ENCODE data around the gene ASS1.
A peak's percentile ranks its signal among the peaks of the same experiment; 100 is the strongest.

ASS1 gene

DNA sequence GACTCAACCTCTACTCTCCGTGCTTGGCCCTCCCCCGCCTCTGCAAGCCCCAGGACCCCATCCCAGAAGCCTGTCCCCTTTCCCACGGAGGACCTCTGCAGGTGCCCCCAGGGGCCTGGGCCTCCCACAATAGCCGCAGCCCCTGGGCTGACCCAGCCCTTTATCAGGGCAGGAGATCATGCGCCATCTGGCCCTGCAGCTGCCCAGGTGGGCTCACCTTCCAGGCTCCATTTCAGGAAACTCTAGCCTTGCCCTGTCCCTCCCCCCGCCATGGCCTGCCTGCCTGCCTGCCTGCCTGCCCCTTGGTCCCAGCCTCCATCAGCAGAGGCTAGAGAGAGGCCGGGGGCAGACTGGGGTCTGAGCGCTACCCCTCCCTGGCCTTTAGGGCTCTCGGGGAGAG is 48.7 kb downstream of the ASS1 start:
- Histone ChIP-seq H3K9me3 (ENCODE audit: control insufficient read depth, insufficient read depth, low read depth, low read length) (no peaks in the 10 kb centered on the region), H3K27ac (ENCODE audit: extremely low read depth, low read depth, low read length) (no peak overlapping the region), H3K36me3 (ENCODE audit: control insufficient read depth in 2 of 2, insufficient read depth in 1 of 2, low read length in 2 of 2) (peaks cover 0 to 36% of the 10 kb centered on the region in 2 experiments; a peak in 1 of 3 replicates), H3K4me3 (ENCODE audit: low read depth, low read length) (no peak overlapping the region), H3K4me1 (ENCODE audit: control insufficient read depth, insufficient read depth, low read length) (no peaks in the 10 kb centered on the region)
- TF ChIP-seq ZBTB7A (tag by site-specific recombination; IDR thresholded peaks at IDR 0.05; ENCODE audit: low read depth) (no peak), ZNF394 (tag by site-specific recombination; IDR thresholded peaks at IDR 0.05; ENCODE audit: borderline replicate concordance) (no peak), ZNF169 (tag by site-specific recombination; IDR thresholded peaks at IDR 0.05) (no peak), ZNF555 (tag by site-specific recombination; conservative IDR thresholded peaks at IDR 0.05) (no peak), ZNF202 (tag by site-specific recombination; IDR thresholded peaks at IDR 0.05; ENCODE audit: borderline replicate concordance) (no peak), ZNF677 (tag by site-specific recombination; IDR thresholded peaks at IDR 0.05) (no peak)
- TF ChIP-seq, protein P1, sequence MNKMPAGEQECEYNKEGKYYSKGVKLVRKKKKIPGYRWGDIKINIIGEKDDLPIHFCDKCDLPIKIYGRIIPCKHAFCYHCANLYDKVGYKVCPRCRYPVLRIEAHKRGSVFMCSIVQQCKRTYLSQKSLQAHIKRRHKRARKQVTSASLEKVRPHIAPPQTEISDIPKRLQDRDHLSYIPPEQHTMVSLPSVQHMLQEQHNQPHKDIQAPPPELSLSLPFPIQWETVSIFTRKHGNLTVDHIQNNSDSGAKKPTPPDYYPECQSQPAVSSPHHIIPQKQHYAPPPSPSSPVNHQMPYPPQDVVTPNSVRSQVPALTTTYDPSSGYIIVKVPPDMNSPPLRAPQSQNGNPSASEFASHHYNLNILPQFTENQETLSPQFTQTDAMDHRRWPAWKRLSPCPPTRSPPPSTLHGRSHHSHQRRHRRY (tag by site-specific recombination; IDR thresholded peaks at IDR 0.05): no peak
- TF ChIP-seq, protein P2, sequence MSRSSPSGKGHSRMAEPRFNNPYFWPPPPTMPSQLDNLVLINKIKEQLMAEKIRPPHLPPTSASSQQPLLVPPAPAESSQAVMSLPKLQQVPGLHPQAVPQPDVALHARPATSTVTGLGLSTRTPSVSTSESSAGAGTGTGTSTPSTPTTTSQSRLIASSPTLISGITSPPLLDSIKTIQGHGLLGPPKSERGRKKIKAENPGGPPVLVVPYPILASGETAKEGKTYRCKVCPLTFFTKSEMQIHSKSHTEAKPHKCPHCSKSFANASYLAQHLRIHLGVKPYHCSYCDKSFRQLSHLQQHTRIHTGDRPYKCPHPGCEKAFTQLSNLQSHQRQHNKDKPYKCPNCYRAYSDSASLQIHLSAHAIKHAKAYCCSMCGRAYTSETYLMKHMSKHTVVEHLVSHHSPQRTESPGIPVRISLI (tag by site-specific recombination; IDR thresholded peaks at IDR 0.05): no peak
- CTCF ChIA-PET: interaction anchor here (0.9 kb wide), 1 partner anchor 191 kb away, joined by 3 read pairs; no protein-coding TSS in a partner anchor
- POLR2A ChIA-PET: no interaction called here

DNA sequence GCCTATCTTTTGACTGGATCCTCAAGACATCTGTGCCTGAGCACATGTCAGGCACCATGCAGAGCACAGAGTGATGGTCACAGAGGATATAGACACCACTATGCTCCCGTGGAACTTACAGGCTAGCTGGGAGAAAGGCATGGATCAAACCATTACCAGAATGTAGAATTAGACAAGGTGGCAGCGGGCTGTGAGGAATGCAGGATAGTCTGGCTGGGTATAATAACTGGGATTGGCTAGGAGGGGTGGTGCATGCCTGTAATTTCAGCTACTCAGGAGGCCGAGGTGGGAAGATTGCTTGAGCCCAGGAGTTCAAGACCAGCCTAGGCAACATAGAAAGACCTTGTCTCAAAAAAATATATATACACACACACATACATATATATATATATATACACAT is 50.3 kb downstream of the ASS1 start:
- H3K4me3 ChIP-seq (ENCODE audit: low read depth, low read length): no peak overlapping the region
- CTCF ChIA-PET: interaction anchor here (0.6 to 0.7 kb wide), 2 partner anchors 10 to 168 kb away, joined by 4 to 5 read pairs; no protein-coding TSS in a partner anchor

DNA sequence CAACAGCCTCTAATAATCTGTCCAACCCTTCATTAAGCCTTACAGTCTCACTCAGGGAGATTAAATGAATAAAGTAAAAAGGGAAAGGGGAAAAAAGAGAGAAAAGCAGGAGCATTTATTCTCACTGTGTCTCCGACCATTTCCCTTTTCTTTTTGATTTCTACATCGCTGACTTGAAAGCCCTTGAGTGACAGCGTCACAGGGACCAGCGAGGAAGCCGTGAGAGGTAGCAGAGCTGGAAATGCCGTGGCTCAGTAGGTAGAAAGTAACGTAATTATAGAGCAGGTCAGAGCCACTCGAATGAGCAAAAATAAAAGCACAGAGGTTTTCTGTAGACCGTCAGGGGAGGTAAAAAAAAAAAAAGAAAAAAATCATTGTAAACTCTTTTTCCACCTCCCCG is 52.4 kb downstream of the ASS1 start:
- H3K4me3 ChIP-seq (ENCODE audit: low read depth, low read length): no peak overlapping the region
- TF ChIP-seq PRDM1 (tag by site-specific recombination; IDR thresholded peaks at IDR 0.05): 0 out of 2 replicates have a peak, but pooled peaks have one; percentile 31
- TF ChIP-seq HOXD13 (CRISPR knock-in tag; IDR thresholded peaks at IDR 0.05; ENCODE audit: borderline replicate concordance): no peak
- ChIA-PET CTCF (no interaction called here), POLR2A (no interaction called here)
- no peak overlapping the region for H3K27ac ChIP-seq (ENCODE audit: extremely low read depth, low read depth, low read length)
- no peaks in the 10 kb centered on the region for H3K9me3 ChIP-seq (ENCODE audit: control insufficient read depth, insufficient read depth, low read depth, low read length)
- H3K4me1 ChIP-seq (ENCODE audit: control insufficient read depth, insufficient read depth, low read length): peaks cover 4% of the 10 kb centered on the region; the same call in 1 of the 2 replicates
- H3K36me3 ChIP-seq (ENCODE audit: control insufficient read depth in 2 of 2, insufficient read depth in 1 of 2, low read length in 2 of 2): peaks cover 0 to 27% of the 10 kb centered on the region in 2 experiments; a peak in 1 of 3 replicates

More for the DNA sequence above, 50.3 kb downstream of the ASS1 start:
- TF ChIP-seq ZNF664 (tag by site-specific recombination; IDR thresholded peaks at IDR 0.05) (no peak), RBAK (tag by site-specific recombination; IDR thresholded peaks at IDR 0.05) (no peak), ZNF785 (tag by site-specific recombination; IDR thresholded peaks at IDR 0.05) (no peak), KLF8 (tag by site-specific recombination; IDR thresholded peaks at IDR 0.05) (no peak), ZNF138 (tag by site-specific recombination; IDR thresholded peaks at IDR 0.05; ENCODE audit: borderline replicate concordance) (no peak), ZNF510 (tag by site-specific recombination; IDR thresholded peaks at IDR 0.05; ENCODE audit: insufficient replicate concordance) (no peak), SALL2 (tag by site-specific recombination; IDR thresholded peaks at IDR 0.05; ENCODE audit: borderline replicate concordance) (no peak), GLI4 (tag by site-specific recombination; IDR thresholded peaks at IDR 0.05) (no peak), ZNF266 (tag by site-specific recombination; IDR thresholded peaks at IDR 0.05; ENCODE audit: low read depth) (no peak)
- Histone ChIP-seq H3K4me1 (ENCODE audit: control insufficient read depth, insufficient read depth, low read length) (no peaks in the 10 kb centered on the region), H3K27ac (ENCODE audit: extremely low read depth, low read depth, low read length) (no peak overlapping the region), H3K36me3 (ENCODE audit: control insufficient read depth in 2 of 2, insufficient read depth in 1 of 2, low read length in 2 of 2) (peaks cover 0 to 37% of the 10 kb centered on the region in 2 experiments; a peak in 1 of 3 replicates), H3K9me3 (ENCODE audit: control insufficient read depth, insufficient read depth, low read depth, low read length) (no peaks in the 10 kb centered on the region)
- POLR2A ChIA-PET: no interaction called here
